Measurements from ENCODE around the gene CPNE7.

CPNE7 gene

DNA sequence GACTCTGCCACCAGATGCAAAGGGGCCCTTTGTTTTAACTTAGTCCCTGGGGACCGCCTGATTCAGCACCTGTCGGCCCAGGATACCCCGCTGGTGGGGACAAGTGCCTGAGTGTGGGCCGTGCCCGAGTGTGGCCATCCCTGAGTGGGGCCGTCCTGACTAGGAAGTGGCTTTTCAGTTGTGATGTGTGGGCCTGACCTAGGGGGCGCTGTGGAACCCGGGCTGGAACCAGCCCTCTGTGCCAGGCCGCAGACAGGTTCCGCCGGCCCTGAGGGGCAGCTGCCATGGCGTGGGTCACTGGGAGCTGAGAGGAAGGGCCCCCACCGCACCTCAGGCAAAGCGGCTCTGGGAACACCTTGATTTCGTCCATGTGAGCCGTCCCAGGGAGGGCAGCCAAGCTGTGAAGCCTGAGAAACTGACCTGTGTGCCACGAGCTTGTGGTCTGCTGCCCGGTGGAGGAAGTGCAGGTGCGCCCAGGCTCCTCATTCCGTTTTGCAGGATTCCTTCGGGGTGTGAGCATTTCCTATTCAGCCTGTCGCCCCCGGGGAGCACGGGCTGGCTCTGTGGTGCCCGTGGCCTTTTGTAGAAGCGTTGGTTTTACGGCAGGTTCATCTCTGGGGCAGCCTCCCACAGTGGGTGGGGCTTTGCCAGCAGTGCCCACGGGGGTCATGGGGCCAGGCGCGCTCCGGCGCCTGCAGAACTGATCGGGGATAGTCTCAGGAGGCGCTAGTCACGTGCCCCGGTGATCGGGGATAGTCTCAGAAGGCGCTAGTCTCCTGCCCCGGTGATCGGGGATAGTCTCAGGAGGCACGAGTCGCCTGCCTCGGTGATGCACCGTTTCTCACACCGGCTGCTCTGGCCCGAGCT lies 9.8 kb upstream of the CPNE7 start (continued):
- TF ChIP-seq TRIM28 (IDR thresholded peaks at IDR 0.05; ENCODE audit: borderline replicate concordance, low read length): peak; percentile 71; the same call in 1 of the 2 replicates
- no peak for TF ChIP-seq MYNN (tag by site-specific recombination; IDR thresholded peaks at IDR 0.05; ENCODE audit: borderline replicate concordance)
- TF ChIP-seq ZNF350 (tag by site-specific recombination; IDR thresholded peaks at IDR 0.05): no peak
- no peak for TF ChIP-seq ZNF248 (tag by site-specific recombination; IDR thresholded peaks at IDR 0.05)
- TF ChIP-seq ZNF221 (tag by site-specific recombination; IDR thresholded peaks at IDR 0.05; ENCODE audit: borderline replicate concordance): no peak
- TF ChIP-seq KLF9 (tag by site-specific recombination; IDR thresholded peaks at IDR 0.05; ENCODE audit: low read depth): peak; percentile 32; the same call in 1 of the 2 replicates
- TF ChIP-seq ZFP3 (tag by site-specific recombination; IDR thresholded peaks at IDR 0.05; ENCODE audit: low read depth): 0 out of 2 replicates have a peak, but pooled peaks have one; percentile 15
- 0 out of 2 replicates have a peak, but pooled peaks have one; percentile 14 for TF ChIP-seq ZNF24 (tag by site-specific recombination; IDR thresholded peaks at IDR 0.05)
- no peak for TF ChIP-seq ZNF324 (tag by site-specific recombination; IDR thresholded peaks at IDR 0.05)
- no peak for TF ChIP-seq PRDM6 (tag by site-specific recombination; IDR thresholded peaks at IDR 0.05)
- TF ChIP-seq ZNF394 (tag by site-specific recombination; IDR thresholded peaks at IDR 0.05; ENCODE audit: borderline replicate concordance): no peak; the same call in 1 of the 2 replicates
- TF ChIP-seq, protein P1, sequence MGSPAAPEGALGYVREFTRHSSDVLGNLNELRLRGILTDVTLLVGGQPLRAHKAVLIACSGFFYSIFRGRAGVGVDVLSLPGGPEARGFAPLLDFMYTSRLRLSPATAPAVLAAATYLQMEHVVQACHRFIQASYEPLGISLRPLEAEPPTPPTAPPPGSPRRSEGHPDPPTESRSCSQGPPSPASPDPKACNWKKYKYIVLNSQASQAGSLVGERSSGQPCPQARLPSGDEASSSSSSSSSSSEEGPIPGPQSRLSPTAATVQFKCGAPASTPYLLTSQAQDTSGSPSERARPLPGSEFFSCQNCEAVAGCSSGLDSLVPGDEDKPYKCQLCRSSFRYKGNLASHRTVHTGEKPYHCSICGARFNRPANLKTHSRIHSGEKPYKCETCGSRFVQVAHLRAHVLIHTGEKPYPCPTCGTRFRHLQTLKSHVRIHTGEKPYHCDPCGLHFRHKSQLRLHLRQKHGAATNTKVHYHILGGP (tag by site-specific recombination; IDR thresholded peaks at IDR 0.05): no peak
- no peak for TF ChIP-seq ZNF202 (tag by site-specific recombination; IDR thresholded peaks at IDR 0.05; ENCODE audit: borderline replicate concordance)
- TF ChIP-seq ZNF621 (tag by site-specific recombination; IDR thresholded peaks at IDR 0.05): no peak
- no peak for TF ChIP-seq ZNF174 (tag by site-specific recombination; IDR thresholded peaks at IDR 0.05)
- no peak for TF ChIP-seq HOXC10 (CRISPR knock-in tag; IDR thresholded peaks at IDR 0.05)
- peak; percentile 86 for TF ChIP-seq ZNF10 (tag by site-specific recombination; IDR thresholded peaks at IDR 0.05)
- TF ChIP-seq YY2 (tag by site-specific recombination; IDR thresholded peaks at IDR 0.05): peak; percentile 37; the same call in 1 of the 2 replicates
- TF ChIP-seq ZNF629 (tag by site-specific recombination; IDR thresholded peaks at IDR 0.05): 0 out of 2 replicates have a peak, but pooled peaks have one; percentile 44
- TF ChIP-seq ZSCAN16 (tag by site-specific recombination; IDR thresholded peaks at IDR 0.05): 0 out of 2 replicates have a peak, but pooled peaks have one; percentile 47
- TF ChIP-seq, protein P2, sequence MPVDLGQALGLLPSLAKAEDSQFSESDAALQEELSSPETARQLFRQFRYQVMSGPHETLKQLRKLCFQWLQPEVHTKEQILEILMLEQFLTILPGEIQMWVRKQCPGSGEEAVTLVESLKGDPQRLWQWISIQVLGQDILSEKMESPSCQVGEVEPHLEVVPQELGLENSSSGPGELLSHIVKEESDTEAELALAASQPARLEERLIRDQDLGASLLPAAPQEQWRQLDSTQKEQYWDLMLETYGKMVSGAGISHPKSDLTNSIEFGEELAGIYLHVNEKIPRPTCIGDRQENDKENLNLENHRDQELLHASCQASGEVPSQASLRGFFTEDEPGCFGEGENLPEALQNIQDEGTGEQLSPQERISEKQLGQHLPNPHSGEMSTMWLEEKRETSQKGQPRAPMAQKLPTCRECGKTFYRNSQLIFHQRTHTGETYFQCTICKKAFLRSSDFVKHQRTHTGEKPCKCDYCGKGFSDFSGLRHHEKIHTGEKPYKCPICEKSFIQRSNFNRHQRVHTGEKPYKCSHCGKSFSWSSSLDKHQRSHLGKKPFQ (tag by site-specific recombination; IDR thresholded peaks at IDR 0.05): peak; percentile 93
- no peak for TF ChIP-seq ZNF37A (tag by site-specific recombination; IDR thresholded peaks at IDR 0.05)
- no peak for TF ChIP-seq ZNF223 (tag by site-specific recombination; IDR thresholded peaks at IDR 0.05)
- no peak for TF ChIP-seq RBAK (tag by site-specific recombination; IDR thresholded peaks at IDR 0.05)
- TF ChIP-seq ZNF335 (tag by site-specific recombination; conservative IDR thresholded peaks at IDR 0.05): peak; percentile 68
- no peak for TF ChIP-seq ZNF518A (tag by site-specific recombination; conservative IDR thresholded peaks at IDR 0.05; ENCODE audit: low read depth)
- TF ChIP-seq EGR2 (tag by site-specific recombination; IDR thresholded peaks at IDR 0.05; ENCODE audit: low read depth): peak; percentile 79
- TF ChIP-seq ZNF239 (tag by site-specific recombination; IDR thresholded peaks at IDR 0.05): 0 out of 2 replicates have a peak, but pooled peaks have one; percentile 43
- TF ChIP-seq ZNF521 (tag by site-specific recombination; IDR thresholded peaks at IDR 0.05): no peak
- 0 out of 2 replicates have a peak, but pooled peaks have one; percentile 8 for TF ChIP-seq GFI1B (tag by site-specific recombination; IDR thresholded peaks at IDR 0.05)
- TF ChIP-seq ZNF121 (tag by site-specific recombination; IDR thresholded peaks at IDR 0.05): peak; percentile 84; the same call in 1 of the 2 replicates

All from HEK293 (cell line).